Kidney (tissue), 14 donors: Measurements from ENCODE around the gene GRPR. TPM values are rescaled to one million over a fixed set of nuclear protein-coding genes. Genes with fewer than 3 reads are reported as not detected.
"Not testable (repeated sequence)": the region's sequence is repeated elsewhere in the genome, so short reads cannot be mapped to it uniquely, and the experiment has no call there.

Experiments
- DNase-seq, 5 donors: peaks; one replicate each; pipeline ENCODE4 v3.0.0-alpha.2; 2013 to 2020
- FAIRE-seq: peaks from 2 replicates; lab custom pipeline; 2012; peaks lifted over from hg19 to GRCh38; lab: Jason Lieb, UNC
- H3K27ac ChIP-seq, 2 donors: one replicate each; pipeline ENCODE4 v1.7.0; 2013; ENCODE audit warnings: low read depth in 2 of 2, low read length in 2 of 2, inconsistent platforms in 1 of 2
- H3K27me3 ChIP-seq: one replicate; pipeline ENCODE4 v1.7.1; 2013; ENCODE audit warnings: low read length, inconsistent platforms; ENCODE audit not compliant: control insufficient read depth, insufficient read depth
- H3K36me3 ChIP-seq, 3 donors: one replicate each; pipeline versions ENCODE4 v1.7.0 to v1.7.1; 2013; ENCODE audit warnings: low read length in 3 of 3, control low read depth in 1 of 3, inconsistent platforms in 1 of 3; ENCODE audit not compliant: insufficient read depth in 3 of 3, control insufficient read depth in 2 of 3
- H3K4me1 ChIP-seq, 3 donors: one replicate each; pipeline versions ENCODE4 v1.7.0 to v1.7.1; 2013; ENCODE audit warnings: low read length in 3 of 3, inconsistent platforms in 1 of 3, low read depth in 1 of 3; ENCODE audit not compliant: control insufficient read depth in 2 of 3, insufficient read depth in 2 of 3
- H3K4me3 ChIP-seq, 3 donors: one replicate each; pipeline versions ENCODE4 v1.7.0 to v1.8.1; 2013; ENCODE audit warnings: low read length in 3 of 3, control low read depth in 1 of 3, inconsistent platforms in 1 of 3
- H3K9ac ChIP-seq, 3 donors: one replicate each; pipeline versions ENCODE4 v1.7.0 to v1.7.1; 2013; ENCODE audit warnings: low read length in 3 of 3, control low read depth in 1 of 3, inconsistent platforms in 1 of 3
- H3K9me3 ChIP-seq, 3 donors: one replicate each; pipeline versions ENCODE4 v1.7.0 to v1.7.1; 2013; ENCODE audit warnings: low read length in 3 of 3, control low read depth in 1 of 3, inconsistent platforms in 1 of 3; ENCODE audit not compliant: control insufficient read depth in 2 of 3, insufficient read depth in 1 of 3
- CTCF ChIP-seq: IDR thresholded peaks from 3 replicates; pipeline ENCODE4 v1.5.1; 2012; ENCODE audit warnings: mild to moderate bottlenecking, moderate library complexity, borderline replicate concordance; ENCODE audit not compliant: insufficient read depth; ENCODE audit errors: extremely low read depth
- intact Hi-C: fragments of 100-400 bp; cut with DNase I; formaldehyde crosslinking; loops from one replicate; pipeline ENCODE4 v1.11.1; 2022
- polyA plus RNA-seq: library from polyadenylated mRNA; stranded (reverse); fragments of 350-450 nt; fragmentation: Illumina TruSeq; extraction: RNeasy Lipid Tissue Mini Kit (QIAGEN cat#74804); gene quantifications from one replicate; pipeline ENCODE4 v1.2.3, GENCODE V29; 2014; ENCODE audit warnings: low read depth, low replicate concordance; ENCODE audit not compliant: insufficient read depth
- total RNA-seq: library from RNA; stranded (reverse); fragmentation: NEBNext Ultra II Directional; extraction: Animal tissue kit (Norgen Biotek cat#: 25700); gene quantifications from one replicate; pipeline ENCODE4 v1.2.1, GENCODE V29; 2021
- donor health status: control.
- donor health status: control.
- donor health status: control.
- donor health status: control.
- donor health status: control.
- donor health status: DM: yes; HTN: yes; CAD: no.
- donor health status: Normal renal cell carcinoma (clear cell type).

Gene GRPR
- total and polyA plus RNA-seq, 2 donors from 2014 or later: 0.25 TPM; not detected in 1

DNA sequence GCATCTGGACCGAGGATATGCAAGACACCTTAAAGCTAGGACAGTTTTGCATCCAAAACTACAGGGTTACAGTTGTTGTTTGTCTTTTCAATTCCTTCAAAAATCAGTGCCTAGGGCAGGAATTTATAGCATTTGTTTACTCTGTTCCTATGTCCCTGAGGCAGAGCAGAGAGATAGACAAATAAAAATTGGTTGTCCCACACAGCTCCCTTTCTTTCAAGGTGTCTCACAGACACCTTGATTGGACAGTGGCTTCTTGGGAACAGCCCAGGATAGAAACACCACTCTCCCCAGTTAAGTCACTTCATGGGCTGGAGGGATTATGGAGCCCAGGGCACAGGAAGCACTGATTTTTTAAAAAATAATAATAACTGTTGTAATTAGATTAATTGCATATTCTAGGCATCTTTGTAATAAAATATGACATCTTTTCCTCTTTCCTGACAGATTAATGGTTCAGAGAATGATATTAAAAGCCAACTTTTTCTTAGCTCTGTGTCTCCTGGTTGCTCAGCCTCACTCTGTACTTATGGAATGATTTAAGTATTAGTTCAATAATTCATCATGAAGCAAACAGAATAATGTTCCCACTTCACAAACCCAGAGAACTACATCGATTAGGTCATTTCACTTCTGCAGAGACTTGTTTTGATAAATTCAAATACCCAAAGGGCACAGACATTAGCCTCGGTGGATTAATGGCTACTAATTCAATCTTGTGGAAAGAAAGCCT, 52.1 kb downstream of the GRPR start:
- no peak for FAIRE-seq
- intact Hi-C loops: no loop called here
- Histone ChIP-seq H3K9me3 (no peaks in the 10 kb centered on the region), H3K27me3 (no peaks in the 10 kb centered on the region), H3K4me3 (no peak overlapping the region), H3K9ac (no peak overlapping the region), H3K36me3 (no peaks in the 10 kb centered on the region), H3K27ac (no peak overlapping the region), H3K4me1 (no peaks in the 10 kb centered on the region)
- TF ChIP-seq CTCF: no peak
- DNase-seq: no peak

- Histone ChIP-seq H3K4me1 (no peaks in the 10 kb centered on the region), H3K27ac (no peak overlapping the region), H3K36me3 (no peaks in the 10 kb centered on the region), H3K9me3 (no peaks in the 10 kb centered on the region), H3K27me3 (no peaks in the 10 kb centered on the region), H3K9ac (no peak overlapping the region), H3K4me3 (no peak overlapping the region)
- TF ChIP-seq CTCF: no peak
- DNase-seq (no peak), FAIRE-seq (no peak)
- intact Hi-C loops: no loop called here
Observed at GRCh38 chrX:16177260-16177659, 53.9 kb downstream of the GRPR start.

- H3K27ac ChIP-seq, H3K36me3 ChIP-seq, intact Hi-C loops, DNase-seq, H3K27me3 ChIP-seq, H3K9me3 ChIP-seq, FAIRE-seq, H3K9ac ChIP-seq, H3K4me1 ChIP-seq, H3K4me3 ChIP-seq: not testable (repeated sequence)
Observed at GRCh38 chrX:16183843-16184242, 60.5 kb downstream of the GRPR start.

DNA sequence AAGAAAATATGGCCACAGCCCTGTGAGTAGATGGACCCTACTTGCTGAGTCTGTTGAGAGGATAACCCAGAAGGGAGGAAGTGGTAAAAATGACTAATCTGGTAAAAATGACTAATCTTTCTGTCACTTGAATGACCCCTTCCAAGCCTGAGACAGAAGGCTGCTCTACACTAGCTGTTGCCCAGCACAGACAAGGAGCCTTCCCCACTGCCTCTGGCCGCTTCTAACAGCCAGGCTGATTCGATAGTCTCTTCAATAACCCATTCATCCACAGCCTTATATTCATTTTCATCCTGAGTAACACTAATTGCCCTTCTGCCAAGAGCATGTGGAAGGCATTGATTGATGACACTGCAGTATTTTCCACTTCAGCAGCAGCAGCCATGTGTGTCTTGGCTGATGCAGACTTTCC, 62.4 kb downstream of the GRPR start:
- TF ChIP-seq CTCF: no peak
- intact Hi-C loops: no loop called here
- H3K27me3 ChIP-seq: peaks cover 6% of the 10 kb centered on the region
- FAIRE-seq (no peak), DNase-seq (no peak)
- no peaks in the 10 kb centered on the region for H3K4me1 ChIP-seq
- H3K4me3 ChIP-seq: no peak overlapping the region
- H3K9ac ChIP-seq: no peak overlapping the region
- no peak overlapping the region for H3K27ac ChIP-seq
- no peaks in the 10 kb centered on the region for H3K36me3 ChIP-seq
- no peaks in the 10 kb centered on the region for H3K9me3 ChIP-seq
